ENCODE data around the gene PRDM15. TPM values are rescaled to one million over a fixed set of nuclear protein-coding genes. Genes with fewer than 3 reads are reported as not detected.

The PRDM15 gene
- total and polyA plus RNA-seq, 7 experiments from 2014 or later = 1.3 to 20.1 (median 15.1) TPM

- DNase-seq (peak; percentile 27 to 64 (median 49)), ATAC-seq (peak; percentile 82)
- H3K27ac ChIP-seq (ENCODE audit: low read depth, low read length) = no peak within 1 kb of the TSS
- CTCF ChIA-PET = no interaction called here
- H3K36me3 Mint-ChIP-seq = peaks cover 0 to 5% (median 3%) of the 10 kb centered on the region in 5 donors
- intact Hi-C loops (cut with micrococcal nuclease) = loop anchor here in 1 of 2 donors (5.0 kb wide), 1 partner anchor 110 kb away; the partner anchor contains the start of gene PRDM15
- peaks cover 23 to 34% (median 30%) of the 10 kb centered on the region in 7 donors for H3K4me1 Mint-ChIP-seq
- H3K27me3 ChIP-seq (ENCODE audit: control insufficient read depth in 2 of 2, insufficient read depth in 2 of 2, low read length in 2 of 2) = peaks cover 8 to 28% of the 10 kb centered on the region in 2 donors
- peak within 1 kb of the TSS; percentile 64 for H3K4me3 ChIP-seq (ENCODE audit: low read length)
- no peaks in the 10 kb centered on the region for H3K9me3 ChIP-seq (ENCODE audit: control insufficient read depth in 2 of 3, low read length in 3 of 3)
- no peaks in the 10 kb centered on the region for H3K36me3 ChIP-seq (ENCODE audit: control insufficient read depth in 2 of 3, insufficient read depth in 3 of 3, low read length in 3 of 3)
- peaks cover 11 to 31% of the 10 kb centered on the region in 2 donors for H3K4me1 ChIP-seq (ENCODE audit: control insufficient read depth in 2 of 2, insufficient read depth in 2 of 2, low read length in 2 of 2)
- peaks cover 0 to 6% (median 0%) of the 10 kb centered on the region in 11 donors for H3K9me3 Mint-ChIP-seq
- H3K27me3 Mint-ChIP-seq = peaks cover 63 to 88% (median 65%) of the 10 kb centered on the region in 5 donors
- POLR2A ChIA-PET = no interaction called here
- peak within 1 kb of the TSS; percentile 15 to 88 (median 68) for H3K27ac Mint-ChIP-seq
- H3K4me3 Mint-ChIP-seq = peak within 1 kb of the TSS; percentile 85 to 97 (median 87)
These were observed 112.1 kb downstream of the PRDM15 start, which contains the start of gene RIPK4 for GRCh38 chr21:41766883-41767605. TSS of gene RIPK4 (minus strand) at chr21:41767052. CDS start at chr21:41767041, 11 bp downstream.

- peak overlapping the region in 1 of 9 donors; percentile 45 for H3K27ac Mint-ChIP-seq
- intact Hi-C loops (cut with micrococcal nuclease) = loop anchor here in 1 of 2 donors (5.0 kb wide), 1 partner anchor 111 kb away; the partner anchor contains the start of gene PRDM15
- peaks cover 64 to 89% (median 73%) of the 10 kb centered on the region in 5 donors for H3K27me3 Mint-ChIP-seq
- ChIA-PET POLR2A (no interaction called here), CTCF (interaction anchor here (0.6 kb wide), 1 partner anchor 35 kb away, joined by 3 read pairs; no protein-coding TSS in a partner anchor)
- peaks cover 0 to 6% (median 0%) of the 10 kb centered on the region in 11 donors for H3K9me3 Mint-ChIP-seq
- Histone ChIP-seq H3K4me1 (ENCODE audit: control insufficient read depth in 2 of 2, insufficient read depth in 2 of 2, low read length in 2 of 2) (peaks cover 11 to 38% of the 10 kb centered on the region in 2 donors), H3K36me3 (ENCODE audit: control insufficient read depth in 2 of 3, insufficient read depth in 3 of 3, low read length in 3 of 3) (no peaks in the 10 kb centered on the region), H3K27ac (ENCODE audit: low read depth, low read length) (no peak overlapping the region), H3K27me3 (ENCODE audit: control insufficient read depth in 2 of 2, insufficient read depth in 2 of 2, low read length in 2 of 2) (peaks cover 8 to 35% of the 10 kb centered on the region in 2 donors), H3K4me3 (ENCODE audit: low read length) (peak overlapping the region; percentile 15), H3K9me3 (ENCODE audit: control insufficient read depth in 2 of 3, low read length in 3 of 3) (no peaks in the 10 kb centered on the region)
- DNase-seq (no peak), ATAC-seq (no peak)
- peaks cover 0 to 5% (median 3%) of the 10 kb centered on the region in 5 donors for H3K36me3 Mint-ChIP-seq
- H3K4me3 Mint-ChIP-seq = peak overlapping the region in 9 of 10 donors; percentile 45 to 97 (median 69)
- H3K4me1 Mint-ChIP-seq = peaks cover 26 to 43% (median 34%) of the 10 kb centered on the region in 7 donors
These were observed 112.9 kb downstream of the PRDM15 start for GRCh38 chr21:41765973-41766882.

DNA sequence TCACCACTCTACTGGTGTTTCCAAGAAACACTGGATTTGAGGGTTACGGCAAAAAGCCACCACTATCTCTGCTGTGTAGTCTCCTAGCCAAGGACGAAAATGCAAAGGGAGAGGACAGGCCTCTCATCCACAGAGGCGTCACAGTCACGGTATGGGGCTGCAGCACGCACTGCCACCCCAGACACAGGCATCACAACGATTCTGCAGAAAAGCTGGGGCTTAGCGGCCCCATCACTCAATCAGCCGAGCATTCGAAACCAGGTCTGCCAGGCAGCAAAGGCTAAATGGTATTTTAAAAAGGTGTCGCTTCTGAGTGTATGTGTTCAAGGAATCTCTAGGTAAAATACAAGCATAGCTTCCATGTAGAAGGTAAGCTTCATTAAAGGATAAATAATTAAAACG lies 113.7 kb downstream of the PRDM15 start:
- Mint-ChIP-seq H3K36me3 (peaks cover 0 to 5% (median 3%) of the 10 kb centered on the region in 5 donors), H3K27me3 (peaks cover 64 to 90% (median 77%) of the 10 kb centered on the region in 5 donors), H3K27ac (peak overlapping the region in 1 of 9 donors; percentile 45), H3K4me3 (peak overlapping the region in 8 of 10 donors; percentile 49 to 87 (median 62)), H3K4me1 (peaks cover 26 to 51% (median 42%) of the 10 kb centered on the region in 7 donors), H3K9me3 (peaks cover 0 to 6% (median 0%) of the 10 kb centered on the region in 11 donors)
- H3K27me3 ChIP-seq (ENCODE audit: control insufficient read depth in 2 of 2, insufficient read depth in 2 of 2, low read length in 2 of 2) = peaks cover 8 to 39% of the 10 kb centered on the region in 2 donors
- H3K4me3 ChIP-seq (ENCODE audit: low read length) = no peak overlapping the region
- H3K9me3 ChIP-seq (ENCODE audit: control insufficient read depth in 2 of 3, low read length in 3 of 3) = no peaks in the 10 kb centered on the region
- POLR2A ChIA-PET = no interaction called here
- H3K4me1 ChIP-seq (ENCODE audit: control insufficient read depth in 2 of 2, insufficient read depth in 2 of 2, low read length in 2 of 2) = peaks cover 11 to 38% of the 10 kb centered on the region in 2 donors
- intact Hi-C loops (cut with micrococcal nuclease) = loop anchor here in 1 of 2 donors (5.0 kb wide), 1 partner anchor 112 kb away; the partner anchor contains the start of gene PRDM15
- CTCF ChIA-PET = interaction anchor here (0.6 kb wide), 1 partner anchor 36 kb away, joined by 3 read pairs; no protein-coding TSS in a partner anchor
- ATAC-seq (no peak), DNase-seq (no peak)
- no peaks in the 10 kb centered on the region for H3K36me3 ChIP-seq (ENCODE audit: control insufficient read depth in 2 of 3, insufficient read depth in 3 of 3, low read length in 3 of 3)
- H3K27ac ChIP-seq (ENCODE audit: low read depth, low read length) = no peak overlapping the region

DNA sequence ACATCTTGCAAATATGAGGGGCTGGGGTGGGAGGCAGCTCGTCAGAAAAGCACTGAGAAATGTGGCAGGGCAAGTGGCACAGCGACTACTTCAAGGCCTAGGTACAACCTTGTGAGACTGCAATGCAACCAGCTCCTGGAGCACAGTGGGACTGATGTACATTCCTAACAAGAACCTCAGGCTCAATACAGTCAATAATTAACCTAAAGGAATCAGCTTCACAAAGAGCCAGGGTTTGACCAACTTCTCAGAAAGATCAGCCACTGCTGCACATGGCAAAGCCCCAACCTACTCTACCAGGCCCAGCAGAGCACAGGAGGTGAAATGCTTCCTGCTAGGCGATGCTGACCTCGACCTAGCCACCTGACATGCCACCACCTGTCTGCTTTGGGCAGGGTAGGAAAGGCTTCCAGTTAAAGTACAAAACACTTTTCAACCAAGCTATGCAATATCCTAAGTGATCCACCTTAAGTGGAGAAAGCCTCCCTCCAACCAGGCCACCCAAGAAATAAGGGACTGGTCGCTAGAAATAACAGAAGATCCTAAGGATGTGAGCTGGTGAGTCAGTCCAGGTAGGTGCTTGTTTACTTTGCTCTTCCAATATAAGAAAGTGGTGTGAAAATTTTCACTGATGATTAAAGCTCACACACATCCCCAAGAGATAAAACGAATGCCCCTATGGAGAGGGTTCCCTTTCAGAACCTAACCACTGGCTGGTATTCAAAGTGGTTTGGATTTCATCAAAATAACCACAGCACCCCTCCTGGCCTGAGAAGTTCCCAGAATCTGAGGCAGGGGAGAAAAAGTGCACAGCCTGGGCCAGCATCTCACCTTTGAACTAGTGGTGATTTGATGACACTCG lies 114.4 kb downstream of the PRDM15 start:
- H3K4me3 ChIP-seq (ENCODE audit: low read length) = no peak overlapping the region
- Mint-ChIP-seq H3K9me3 (peaks cover 0 to 6% (median 0%) of the 10 kb centered on the region in 11 donors), H3K4me1 (peaks cover 25 to 55% (median 42%) of the 10 kb centered on the region in 7 donors), H3K36me3 (peaks cover 0 to 10% (median 3%) of the 10 kb centered on the region in 5 donors), H3K27me3 (peaks cover 65 to 87% (median 77%) of the 10 kb centered on the region in 5 donors), H3K4me3 (peak overlapping the region in 8 of 10 donors; percentile 25 to 87 (median 54)), H3K27ac (no peak overlapping the region)
- no peaks in the 10 kb centered on the region for H3K9me3 ChIP-seq (ENCODE audit: control insufficient read depth in 2 of 3, low read length in 3 of 3)
- POLR2A ChIA-PET = no interaction called here
- ATAC-seq = no peak
- H3K36me3 ChIP-seq (ENCODE audit: control insufficient read depth in 2 of 3, insufficient read depth in 3 of 3, low read length in 3 of 3) = no peaks in the 10 kb centered on the region
- H3K27ac ChIP-seq (ENCODE audit: low read depth, low read length) = no peak overlapping the region
- intact Hi-C loops (cut with micrococcal nuclease) = loop anchor here in 1 of 2 donors (5.0 kb wide), 1 partner anchor 113 kb away; the partner anchor contains the start of gene PRDM15
- CTCF ChIA-PET = no interaction called here
- DNase-seq = no peak
- H3K27me3 ChIP-seq (ENCODE audit: control insufficient read depth in 2 of 2, insufficient read depth in 2 of 2, low read length in 2 of 2) = peaks cover 8 to 39% of the 10 kb centered on the region in 2 donors
- H3K4me1 ChIP-seq (ENCODE audit: control insufficient read depth in 2 of 2, insufficient read depth in 2 of 2, low read length in 2 of 2) = peaks cover 11 to 38% of the 10 kb centered on the region in 2 donors

- peaks cover 11 to 35% of the 10 kb centered on the region in 2 donors for H3K4me1 ChIP-seq (ENCODE audit: control insufficient read depth in 2 of 2, insufficient read depth in 2 of 2, low read length in 2 of 2)
- H3K27ac ChIP-seq (ENCODE audit: low read depth, low read length) = no peak overlapping the region
- H3K9me3 Mint-ChIP-seq = peaks cover 0 to 6% (median 0%) of the 10 kb centered on the region in 11 donors
- no peak overlapping the region for H3K27ac Mint-ChIP-seq
- intact Hi-C loops (cut with micrococcal nuclease) = no loop called here
- ChIA-PET POLR2A (no interaction called here), CTCF (no interaction called here)
- no peaks in the 10 kb centered on the region for H3K9me3 ChIP-seq (ENCODE audit: control insufficient read depth in 2 of 3, low read length in 3 of 3)
- H3K4me1 Mint-ChIP-seq = peaks cover 22 to 53% (median 41%) of the 10 kb centered on the region in 7 donors
- H3K4me3 Mint-ChIP-seq = no peak overlapping the region
- peaks cover 0 to 10% (median 3%) of the 10 kb centered on the region in 5 donors for H3K36me3 Mint-ChIP-seq
- no peaks in the 10 kb centered on the region for H3K36me3 ChIP-seq (ENCODE audit: control insufficient read depth in 2 of 3, insufficient read depth in 3 of 3, low read length in 3 of 3)
- H3K27me3 Mint-ChIP-seq = peaks cover 68 to 84% (median 77%) of the 10 kb centered on the region in 5 donors
- ATAC-seq (no peak), DNase-seq (no peak)
- peaks cover 8 to 39% of the 10 kb centered on the region in 2 donors for H3K27me3 ChIP-seq (ENCODE audit: control insufficient read depth in 2 of 2, insufficient read depth in 2 of 2, low read length in 2 of 2)
- H3K4me3 ChIP-seq (ENCODE audit: low read length) = no peak overlapping the region
These were observed 115.1 kb downstream of the PRDM15 start for GRCh38 chr21:41763996-41764395.
